Measurements from ENCODE around the gene SLC2A9.

Gene SLC2A9

GRCh38 chr4:9880406-9881197 is 140.7 kb downstream of the SLC2A9 start:
- no peak for DNase-seq

- no peak for DNase-seq
Measured at GRCh38 chr4:9877123-9877522, 144.2 kb downstream of the SLC2A9 start.

GRCh38 chr4:9875516-9875915 is 145.8 kb downstream of the SLC2A9 start:
- DNase-seq, result no peak

GRCh38 chr4:9874385-9874784 is 146.9 kb downstream of the SLC2A9 start:
- no peak for DNase-seq

- no peak for DNase-seq
Measured at GRCh38 chr4:9870165-9870790, 151.0 kb downstream of the SLC2A9 start.

GRCh38 chr4:9867751-9868425 is 153.4 kb downstream of the SLC2A9 start:
- peak; percentile 42 for DNase-seq

- no peak for DNase-seq
Measured at GRCh38 chr4:9866931-9867330, 154.4 kb downstream of the SLC2A9 start.

- DNase-seq, result no peak
Measured at GRCh38 chr4:9861561-9861960, 159.7 kb downstream of the SLC2A9 start.

- DNase-seq, result no peak
Measured at GRCh38 chr4:9859810-9860209, 161.5 kb downstream of the SLC2A9 start.

- DNase-seq, result no peak
Measured at GRCh38 chr4:9849538-9849920, 171.8 kb downstream of the SLC2A9 start.

- no peak for DNase-seq
Measured at GRCh38 chr4:9847968-9848748, 173.1 kb downstream of the SLC2A9 start.

GRCh38 chr4:9845791-9846493 is 175.4 kb downstream of the SLC2A9 start:
- no peak for DNase-seq

GRCh38 chr4:9841072-9841471 is 180.2 kb downstream of the SLC2A9 start:
- DNase-seq, result no peak

- DNase-seq, result no peak
Measured at GRCh38 chr4:9835430-9835829, 185.9 kb downstream of the SLC2A9 start.

GRCh38 chr4:9833421-9833820 is 187.9 kb downstream of the SLC2A9 start:
- no peak for DNase-seq

- DNase-seq, result no peak
Measured at GRCh38 chr4:9832640-9833039, 188.7 kb downstream of the SLC2A9 start.

- no peak for DNase-seq
Measured at GRCh38 chr4:9826551-9826950, 194.7 kb downstream of the SLC2A9 start.

- DNase-seq, result no peak
Measured at GRCh38 chr4:9825049-9825448, 196.2 kb downstream of the SLC2A9 start.

GRCh38 chr4:9820343-9820742 is 201.0 kb downstream of the SLC2A9 start:
- DNase-seq, result no peak

GRCh38 chr4:9816285-9816684 is 205.0 kb downstream of the SLC2A9 start:
- DNase-seq, result no peak

- no peak for DNase-seq
Measured at GRCh38 chr4:9812501-9813340, 208.6 kb downstream of the SLC2A9 start.

- DNase-seq, result no peak
Measured at GRCh38 chr4:9811806-9812205, 209.5 kb downstream of the SLC2A9 start.
